WTC11 (cell line): ENCODE data around the gene S100A5. TPM values are rescaled to one million over a fixed set of nuclear protein-coding genes. Genes with fewer than 3 reads are reported as not detected.
A peak's percentile ranks its signal among the peaks of the same experiment; 100 is the strongest.

Source experiments
- ATAC-seq: fragments of 200-7000 bp; cut with Tn5 transposase; 2 replicates; pipeline ENCODE4 v1.10.0; 2021; ENCODE audit warnings: mild to moderate bottlenecking, moderate library complexity
- CTCF ChIA-PET: fragments of 300-600 bp; sonication (Branson Sonifier 250); formaldehyde crosslinking; loops from one replicate; lab custom pipeline; 2021; ENCODE audit warnings: antibody characterized with exemption; lab: Charles Lee
- POLR2A ChIA-PET: fragments of 350-600 bp; sonication (Branson Sonifier 250); formaldehyde crosslinking; loops from one replicate; lab custom pipeline; 2021; ENCODE audit warnings: antibody characterized with exemption; lab: Charles Lee
- DNase-seq: peaks from one replicate; pipeline ENCODE4 v3.0.0; 2021; ENCODE audit warnings: low spot score
- H3K27ac Mint-ChIP-seq: 2 replicates; pipeline ENCODE4 v1.8.0; 2021; ENCODE audit warnings: mixed read lengths
- H3K27me3 Mint-ChIP-seq: 2 replicates; pipeline ENCODE4 v1.8.0; 2021; ENCODE audit warnings: low read depth, mild to moderate bottlenecking, moderate library complexity, mixed read lengths
- H3K36me3 Mint-ChIP-seq: 2 replicates; pipeline ENCODE4 v1.8.0; 2021; ENCODE audit warnings: mixed read lengths
- H3K4me1 Mint-ChIP-seq: 2 replicates; pipeline ENCODE4 v1.8.0; 2022; ENCODE audit warnings: mixed read lengths
- H3K4me3 Mint-ChIP-seq: 2 replicates; pipeline ENCODE4 v1.8.0; 2021; ENCODE audit warnings: mild to moderate bottlenecking, moderate library complexity, mixed read lengths
- H3K9me3 Mint-ChIP-seq: 2 replicates; pipeline ENCODE4 v1.8.0; 2021; ENCODE audit warnings: mixed read lengths
- ATF6 ChIP-seq: sonication (generic); formaldehyde crosslinking; IDR thresholded peaks from 2 replicates; pipeline ENCODE4 v1.8.1; 2023; ENCODE audit warnings: mild to moderate bottlenecking, missing genetic modification reagents
- CREM ChIP-seq: sonication (generic); formaldehyde crosslinking; IDR thresholded peaks from 2 replicates; pipeline ENCODE4 v1.8.1; 2022; ENCODE audit warnings: mild to moderate bottlenecking, missing genetic modification reagents, moderate library complexity
- E2F5 ChIP-seq: sonication (generic); formaldehyde crosslinking; IDR thresholded peaks from 2 replicates; pipeline ENCODE4 v1.8.1; 2022; ENCODE audit warnings: mild to moderate bottlenecking, moderate library complexity, missing genetic modification reagents
- EMX1 ChIP-seq: fragments of 250-450 bp; sonication (Bioruptor Pico); IDR thresholded peaks from 2 replicates; pipeline ENCODE4 v1.8.0; 2021; ENCODE audit warnings: mild to moderate bottlenecking
- ESRRA ChIP-seq: sonication (generic); formaldehyde crosslinking; IDR thresholded peaks from 2 replicates; pipeline ENCODE4 v1.8.1; 2022; ENCODE audit warnings: mild to moderate bottlenecking, missing genetic modification reagents, borderline replicate concordance
- FOXJ3 ChIP-seq: sonication (generic); formaldehyde crosslinking; IDR thresholded peaks from 2 replicates; pipeline ENCODE4 v1.9.0; 2021; ENCODE audit warnings: missing genetic modification reagents, mild to moderate bottlenecking, borderline replicate concordance
- FOXK1 ChIP-seq: sonication (generic); formaldehyde crosslinking; IDR thresholded peaks from 2 replicates; pipeline ENCODE4 v1.8.0; 2022; ENCODE audit warnings: mild to moderate bottlenecking, moderate library complexity, missing genetic modification reagents
- GABPB1 ChIP-seq: sonication (generic); formaldehyde crosslinking; IDR thresholded peaks from 2 replicates; pipeline ENCODE4 v1.8.1; 2023; ENCODE audit warnings: mild to moderate bottlenecking, missing genetic modification reagents
- IRF1 ChIP-seq: sonication (generic); formaldehyde crosslinking; IDR thresholded peaks from 2 replicates; pipeline ENCODE4 v1.8.0; 2023; ENCODE audit warnings: missing genetic modification reagents
- JUN ChIP-seq: sonication (generic); formaldehyde crosslinking; IDR thresholded peaks from 2 replicates; pipeline ENCODE4 v1.8.0; 2023; ENCODE audit warnings: mild to moderate bottlenecking, missing genetic modification reagents
- KAT7 ChIP-seq: sonication (generic); formaldehyde crosslinking; IDR thresholded peaks from 2 replicates; pipeline ENCODE4 v1.8.1; 2023; ENCODE audit warnings: missing genetic modification reagents, mild to moderate bottlenecking, borderline replicate concordance
- MLX ChIP-seq: sonication (generic); formaldehyde crosslinking; IDR thresholded peaks from 2 replicates; pipeline ENCODE4 v1.8.1; 2023; ENCODE audit warnings: mild to moderate bottlenecking, missing genetic modification reagents, moderate library complexity
- PRRX2 ChIP-seq: fragments of 250-450 bp; sonication (Bioruptor Pico); IDR thresholded peaks from 2 replicates; pipeline ENCODE4 v1.8.0; 2021; ENCODE audit warnings: mild to moderate bottlenecking
- RORB ChIP-seq: fragments of 250-450 bp; sonication (Bioruptor Pico); IDR thresholded peaks from 2 replicates; pipeline ENCODE4 v1.9.0; 2021; ENCODE audit warnings: mild to moderate bottlenecking
- TCF7 ChIP-seq: sonication (generic); formaldehyde crosslinking; IDR thresholded peaks from 2 replicates; pipeline ENCODE4 v1.8.0; 2022; ENCODE audit warnings: mild to moderate bottlenecking, low read depth, missing genetic modification reagents, moderate library complexity
- TEAD1 ChIP-seq: sonication (generic); formaldehyde crosslinking; IDR thresholded peaks from 2 replicates; pipeline ENCODE4 v1.8.0; 2022; ENCODE audit warnings: mild to moderate bottlenecking, missing genetic modification reagents
- USF2 ChIP-seq: sonication (generic); formaldehyde crosslinking; IDR thresholded peaks from 2 replicates; pipeline ENCODE4 v1.8.1; 2023; ENCODE audit warnings: mild to moderate bottlenecking, missing genetic modification reagents, moderate library complexity
- ZBTB21 ChIP-seq: sonication (generic); formaldehyde crosslinking; IDR thresholded peaks from 2 replicates; pipeline ENCODE4 v1.8.1; 2023; ENCODE audit warnings: mild to moderate bottlenecking, missing genetic modification reagents, borderline replicate concordance
- ZMAT4 ChIP-seq: fragments of 250-450 bp; sonication (Bioruptor Pico); IDR thresholded peaks from 2 replicates; pipeline ENCODE4 v1.9.0; 2021; ENCODE audit warnings: mild to moderate bottlenecking
- ZNF219 ChIP-seq: sonication (generic); formaldehyde crosslinking; IDR thresholded peaks from 2 replicates; pipeline ENCODE4 v1.8.0; 2023; ENCODE audit warnings: missing genetic modification reagents, mild to moderate bottlenecking, borderline replicate concordance
- ZNF232 ChIP-seq: sonication (generic); formaldehyde crosslinking; IDR thresholded peaks from 2 replicates; pipeline ENCODE4 v1.8.0; 2022; ENCODE audit warnings: mild to moderate bottlenecking, missing genetic modification reagents
- ZNF396 ChIP-seq: fragments of 250-450 bp; sonication (Bioruptor Pico); IDR thresholded peaks from 2 replicates; pipeline ENCODE4 v1.8.0; 2021; ENCODE audit warnings: mild to moderate bottlenecking, moderate library complexity, borderline replicate concordance
- ZNF423 ChIP-seq: fragments of 250-450 bp; sonication (Bioruptor Pico); IDR thresholded peaks from 2 replicates; pipeline ENCODE4 v2.1.2; 2022; ENCODE audit warnings: mild to moderate bottlenecking, moderate library complexity
- total RNA-seq: library from RNA; stranded (reverse); gene quantifications from 3 replicates; pipeline ENCODE4 v1.2.3, GENCODE V29; 2021

S100A5 gene
- total RNA-seq, 1 experiment from 2014 or later: not detected

- Mint-ChIP-seq H3K4me3 (no peak within 1 kb of the TSS), H3K9me3 (no peaks in the 10 kb centered on the region), H3K27me3 (no peaks in the 10 kb centered on the region), H3K36me3 (no peaks in the 10 kb centered on the region), H3K27ac (peak within 1 kb of the TSS; percentile 85), H3K4me1 (peaks cover 33% of the 10 kb centered on the region)
- TF ChIP-seq JUN (no peak), IRF1 (CRISPR knock-in tag) (no peak), ZBTB21 (CRISPR knock-in tag) (no peak), EMX1 (CRISPR knock-in tag) (no peak), KAT7 (CRISPR knock-in tag) (no peak)
- CTCF ChIA-PET: interaction anchor here (0.6 to 2.2 kb wide), 14 partner anchors 15 to 213 kb away, joined by 3 to 33 read pairs (median 5); partner anchors contain the start of genes CHTOP, S100A13, S100A14 and S100A4
- no peak for DNase-seq
- POLR2A ChIA-PET: interaction anchor here (0.6 kb wide), 1 partner anchor 40 kb away, joined by 3 read pairs; no protein-coding TSS in a partner anchor
- ATAC-seq: no peak
Observed at GRCh38 chr1:153565529-153566374, 25.0 kb upstream of the S100A5 start, which contains the start of gene S100A2. S100A2 (minus strand) TSS chr1:153565844; CDS start chr1:153563877, 1,967 bp downstream.

- ATAC-seq (no peak), DNase-seq (no peak)
- no peaks in the 10 kb centered on the region; the same call in 1 of the 2 replicates for H3K27me3 Mint-ChIP-seq
- H3K4me3 Mint-ChIP-seq: no peak overlapping the region
- no peaks in the 10 kb centered on the region for H3K9me3 Mint-ChIP-seq
- no peak overlapping the region for H3K27ac Mint-ChIP-seq
- peaks cover 30% of the 10 kb centered on the region for H3K4me1 Mint-ChIP-seq
- ChIA-PET POLR2A (interaction anchor here (1.0 kb wide), 1 partner anchor 17 kb away, joined by 3 read pairs; no protein-coding TSS in a partner anchor), CTCF (interaction anchor here (0.9 to 3.9 kb wide), 8 partner anchors 8 to 210 kb away, joined by 3 to 28 read pairs (median 5); partner anchors contain the start of genes S100A13 and S100A3)
- TF ChIP-seq RORB (CRISPR knock-in tag): no peak
- no peak for TF ChIP-seq MLX
- no peak for TF ChIP-seq TEAD1 (CRISPR knock-in tag)
- TF ChIP-seq ZNF423 (CRISPR knock-in tag): no peak
- no peak for TF ChIP-seq ZMAT4
- TF ChIP-seq ZNF232: no peak
- TF ChIP-seq CREM (CRISPR knock-in tag): no peak
- no peak for TF ChIP-seq ZNF219
- TF ChIP-seq FOXK1 (CRISPR knock-in tag): no peak
- no peak for TF ChIP-seq ATF6 (CRISPR knock-in tag)
- H3K36me3 Mint-ChIP-seq: no peaks in the 10 kb centered on the region
Observed at GRCh38 chr1:153563991-153564390, 23.3 kb upstream of the S100A5 start.

- POLR2A ChIA-PET: interaction anchor here (1.0 kb wide), 1 partner anchor 17 kb away, joined by 3 read pairs; no protein-coding TSS in a partner anchor
- TF ChIP-seq E2F5 (CRISPR knock-in tag) (no peak), RORB (CRISPR knock-in tag) (no peak), TCF7 (no peak), ZNF396 (CRISPR knock-in tag) (no peak), USF2 (CRISPR knock-in tag) (no peak), PRRX2 (CRISPR knock-in tag) (no peak), ZNF423 (CRISPR knock-in tag) (no peak), ESRRA (no peak), FOXJ3 (CRISPR knock-in tag) (no peak), GABPB1 (no peak)
Observed at GRCh38 chr1:153563483-153563901, 22.8 kb upstream of the S100A5 start.

More at GRCh38 chr1:153563483-153563901, 22.8 kb upstream of the S100A5 start:
- CTCF ChIA-PET: interaction anchor here (0.9 to 3.9 kb wide), 8 partner anchors 9 to 210 kb away, joined by 3 to 28 read pairs (median 6); partner anchors contain the start of genes S100A13, S100A3 and S100A4
- Mint-ChIP-seq H3K4me1 (peaks cover 26% of the 10 kb centered on the region), H3K9me3 (no peaks in the 10 kb centered on the region), H3K27me3 (no peaks in the 10 kb centered on the region; the same call in 1 of the 2 replicates), H3K27ac (no peak overlapping the region), H3K36me3 (no peaks in the 10 kb centered on the region), H3K4me3 (no peak overlapping the region)
- no peak for ATAC-seq
- DNase-seq: no peak
